DOHH2 (cell line): ENCODE data around the gene PHF21B.

Experiments
- H3F3A ChIP-seq: fragments of 200-600 bp; sonication (generic), shearing (Covaris generic); 2 replicates; pipeline ENCODE4 v1.6.0; 2016; ENCODE audit warnings: antibody characterized with exemption, mild to moderate bottlenecking; ENCODE audit not compliant: control insufficient read depth, insufficient read depth
- H3K27ac ChIP-seq: fragments of 200-600 bp; sonication (generic); 2 replicates; pipeline ENCODE4 v1.5.1; 2014; ENCODE audit warnings: low read depth, mild to moderate bottlenecking, low read length, moderate library complexity
- H3K27me3 ChIP-seq: fragments of 200-600 bp; sonication (generic); 2 replicates; pipeline ENCODE4 v1.6.1; 2014; ENCODE audit warnings: mild to moderate bottlenecking, low read length, mixed read lengths; ENCODE audit not compliant: control insufficient read depth
- H3K36me3 ChIP-seq: fragments of 200-600 bp; sonication (generic); 2 replicates; pipeline ENCODE4 v1.6.1; 2014; ENCODE audit warnings: mild to moderate bottlenecking, low read length, moderate library complexity, mixed read lengths; ENCODE audit not compliant: control insufficient read depth
- H3K4me1 ChIP-seq: fragments of 200-600 bp; sonication (generic); 2 replicates; pipeline ENCODE4 v1.6.1; 2014; ENCODE audit warnings: mild to moderate bottlenecking, low read length, mixed read lengths; ENCODE audit not compliant: control insufficient read depth
- H3K4me2 ChIP-seq: fragments of 200-600 bp; sonication (generic); 2 replicates; pipeline ENCODE4 v1.6.0; 2014; ENCODE audit warnings: mild to moderate bottlenecking, low read length, moderate library complexity
- H3K4me3 ChIP-seq: fragments of 200-600 bp; sonication (generic); 2 replicates; pipeline ENCODE4 v1.5.1; 2014; ENCODE audit warnings: mild to moderate bottlenecking, low read length, mixed read lengths
- H3K79me2 ChIP-seq: fragments of 200-600 bp; sonication (generic); 2 replicates; pipeline ENCODE4 v1.6.1; 2014; ENCODE audit warnings: mild to moderate bottlenecking, low read length, mixed read lengths; ENCODE audit not compliant: control insufficient read depth
- H3K9me2 ChIP-seq: fragments of 200-600 bp; sonication (generic); replicated peaks from 2 replicates; pipeline ENCODE4 v1.6.1; 2014; ENCODE audit warnings: mild to moderate bottlenecking, low read length, mixed read lengths; ENCODE audit not compliant: control insufficient read depth
- H3K9me3 ChIP-seq: fragments of 200-600 bp; sonication (generic); 2 replicates; pipeline ENCODE4 v1.6.1; 2014; ENCODE audit warnings: antibody characterized with exemption, low read length, mixed read lengths; ENCODE audit not compliant: control insufficient read depth, insufficient read depth
- H4K20me1 ChIP-seq: fragments of 200-600 bp; sonication (generic); 2 replicates; pipeline ENCODE4 v1.6.0; 2014; ENCODE audit warnings: low read depth, mild to moderate bottlenecking, antibody characterized with exemption, low read length, moderate library complexity; ENCODE audit not compliant: control insufficient read depth, insufficient read depth
- CTCF ChIP-seq: fragments of 200-600 bp; sonication (generic); IDR thresholded peaks from one replicate; pipeline ENCODE4 v1.5.1; 2014; ENCODE audit warnings: antibody characterized with exemption, mild to moderate bottlenecking, low read depth, low read length; ENCODE audit not compliant: poor library complexity, severe bottlenecking
- EZH2phosphoT487 ChIP-seq: fragments of 200-600 bp; sonication (generic); IDR thresholded peaks from 2 replicates; pipeline ENCODE4 v1.6.1; 2017; ENCODE audit warnings: borderline replicate concordance, mild to moderate bottlenecking, antibody characterized with exemption, low read length, moderate library complexity, mixed read lengths

Gene PHF21B

DNA sequence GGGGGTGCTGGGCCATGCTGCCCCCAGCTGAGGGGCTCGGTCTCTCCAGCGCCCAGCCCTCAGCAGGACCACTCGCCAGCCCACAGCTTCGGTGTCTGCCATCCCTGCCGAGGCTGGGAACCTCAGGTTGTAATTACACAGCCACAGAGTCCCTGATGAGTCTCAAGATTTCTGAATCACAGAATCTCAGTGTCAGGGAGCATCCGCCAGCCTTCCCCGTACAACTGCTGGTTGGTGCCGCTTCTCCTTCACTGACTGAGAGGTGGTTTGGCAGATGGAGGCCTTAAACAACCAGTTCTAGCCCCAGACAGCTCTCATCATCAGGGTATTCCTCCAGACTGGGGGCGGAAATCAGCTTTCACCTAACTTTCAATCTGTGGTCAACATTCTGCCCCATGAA lies 13.7 kb downstream of the PHF21B start:
- Histone ChIP-seq H3K4me1 (no peaks in the 10 kb centered on the region), H4K20me1 (no peaks in the 10 kb centered on the region), H3K9me2 (no peaks in the 10 kb centered on the region), H3K79me2 (no peaks in the 10 kb centered on the region), H3K4me3 (no peak overlapping the region), H3K36me3 (no peaks in the 10 kb centered on the region), H3F3A (no peaks in the 10 kb centered on the region), H3K4me2 (no peak overlapping the region), H3K9me3 (no peaks in the 10 kb centered on the region), H3K27me3 (no peaks in the 10 kb centered on the region), H3K27ac (no peak overlapping the region)
- no peak for TF ChIP-seq CTCF
- no peak for TF ChIP-seq EZH2phosphoT487

GRCh38 chr22:44995715-44996114 lies 14.1 kb downstream of the PHF21B start:
- TF ChIP-seq EZH2phosphoT487 (no peak), CTCF (no peak)
- Histone ChIP-seq H3K27ac (no peak overlapping the region), H4K20me1 (no peaks in the 10 kb centered on the region), H3K4me1 (no peaks in the 10 kb centered on the region), H3F3A (no peaks in the 10 kb centered on the region), H3K4me3 (no peak overlapping the region), H3K4me2 (no peak overlapping the region), H3K27me3 (no peaks in the 10 kb centered on the region), H3K9me3 (no peaks in the 10 kb centered on the region), H3K9me2 (no peaks in the 10 kb centered on the region), H3K36me3 (no peaks in the 10 kb centered on the region), H3K79me2 (no peaks in the 10 kb centered on the region)

- no peaks in the 10 kb centered on the region for H3K4me1 ChIP-seq
- no peaks in the 10 kb centered on the region for H3F3A ChIP-seq
- H3K79me2 ChIP-seq, result no peaks in the 10 kb centered on the region
- H3K27me3 ChIP-seq, result no peaks in the 10 kb centered on the region
- no peaks in the 10 kb centered on the region for H4K20me1 ChIP-seq
- no peaks in the 10 kb centered on the region for H3K9me3 ChIP-seq
- H3K4me2 ChIP-seq, result no peak overlapping the region
- no peak overlapping the region for H3K27ac ChIP-seq
- TF ChIP-seq EZH2phosphoT487 (no peak), CTCF (no peak)
- no peaks in the 10 kb centered on the region for H3K9me2 ChIP-seq
- no peaks in the 10 kb centered on the region for H3K36me3 ChIP-seq
- H3K4me3 ChIP-seq, result no peak overlapping the region
These were observed 14.7 kb downstream of the PHF21B start for GRCh38 chr22:44995105-44995514.
